Ishikawa (cell line): ENCODE measurements around the gene PKMYT1.

Source experiments
- CEBPB ChIP-seq: IDR thresholded peaks from 2 replicates; pipeline ENCODE4 v1.6.1; 2012
- CREB1 ChIP-seq: IDR thresholded peaks from 2 replicates; pipeline ENCODE4 v1.6.1; 2012; ENCODE audit warnings: low read depth
- EGR1 ChIP-seq: IDR thresholded peaks from 2 replicates; pipeline ENCODE4 v1.6.1; 2012
- EP300 ChIP-seq: IDR thresholded peaks from 2 replicates; pipeline ENCODE4 v1.6.1; 2012; ENCODE audit warnings: borderline replicate concordance
- NFIC ChIP-seq: IDR thresholded peaks from 2 replicates; pipeline ENCODE4 v1.6.1; 2012
- RAD21 ChIP-seq: IDR thresholded peaks from 2 replicates; pipeline ENCODE4 v1.6.1; 2012; ENCODE audit warnings: low read depth
- TAF1 ChIP-seq: IDR thresholded peaks from 2 replicates; pipeline ENCODE4 v1.6.1; 2012; ENCODE audit warnings: low read depth, mild to moderate bottlenecking
- TEAD4 ChIP-seq: IDR thresholded peaks from 2 replicates; pipeline ENCODE4 v1.6.1; 2012
- TF ChIP-seq, protein P1 (sequence below): IDR thresholded peaks from 2 replicates; pipeline ENCODE4 v1.6.1; 2012
- TF ChIP-seq, protein P2 (sequence below): IDR thresholded peaks from 2 replicates; pipeline ENCODE4 v1.6.1; 2012

DNA sequence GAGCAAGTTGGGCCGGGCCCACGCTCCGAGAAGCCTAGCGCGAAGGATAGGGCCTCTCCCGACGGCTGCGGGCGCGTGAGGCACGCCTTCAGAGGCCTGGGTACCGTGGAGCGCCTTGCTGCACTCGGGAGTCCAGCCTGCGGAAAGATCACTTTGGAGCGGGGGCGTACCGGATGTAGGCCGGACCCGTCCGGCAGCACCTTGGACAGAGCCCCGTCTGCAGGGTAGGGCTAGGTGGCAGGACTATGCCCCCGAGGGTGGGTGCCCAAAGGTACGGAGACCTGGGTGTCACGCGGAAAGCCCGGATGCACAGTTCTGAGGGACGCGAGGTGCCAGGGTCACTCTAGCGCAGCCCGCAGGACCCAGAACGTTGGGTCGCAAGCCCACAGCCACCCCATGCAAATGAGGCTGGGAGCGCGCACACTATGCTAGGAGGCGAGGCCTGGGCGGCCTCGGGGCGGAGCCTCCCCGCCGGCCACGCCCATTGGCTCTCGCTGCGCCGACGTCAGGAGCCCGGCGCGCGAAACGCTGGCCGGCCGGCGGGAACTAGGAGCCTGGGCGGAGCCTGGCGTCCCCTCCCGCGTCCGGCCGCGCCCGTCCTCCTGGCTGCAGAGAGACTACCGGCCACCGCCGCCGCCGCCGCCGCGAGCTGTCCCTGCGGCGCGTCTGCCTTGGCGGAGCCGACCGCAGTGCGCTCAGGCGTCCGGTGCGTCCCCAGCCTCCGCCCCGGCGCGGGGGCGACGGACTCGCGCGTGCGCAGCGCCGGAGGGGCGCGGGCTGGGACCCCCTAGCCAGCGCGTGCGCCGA, 11.3 kb downstream of the PKMYT1 start, which contains the start of gene PAQR4:
- no peak for TF ChIP-seq CREB1
- peak; percentile 99 for TF ChIP-seq EGR1
- TF ChIP-seq CEBPB, result no peak
- TF ChIP-seq, protein P1, sequence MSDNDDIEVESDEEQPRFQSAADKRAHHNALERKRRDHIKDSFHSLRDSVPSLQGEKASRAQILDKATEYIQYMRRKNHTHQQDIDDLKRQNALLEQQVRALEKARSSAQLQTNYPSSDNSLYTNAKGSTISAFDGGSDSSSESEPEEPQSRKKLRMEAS, result peak; percentile 76
- no peak; the same call in 1 of the 2 replicates for TF ChIP-seq TEAD4
- peak; percentile 45; the same call in 1 of the 2 replicates for TF ChIP-seq TAF1
- TF ChIP-seq NFIC, result no peak
- TF ChIP-seq, protein P2, sequence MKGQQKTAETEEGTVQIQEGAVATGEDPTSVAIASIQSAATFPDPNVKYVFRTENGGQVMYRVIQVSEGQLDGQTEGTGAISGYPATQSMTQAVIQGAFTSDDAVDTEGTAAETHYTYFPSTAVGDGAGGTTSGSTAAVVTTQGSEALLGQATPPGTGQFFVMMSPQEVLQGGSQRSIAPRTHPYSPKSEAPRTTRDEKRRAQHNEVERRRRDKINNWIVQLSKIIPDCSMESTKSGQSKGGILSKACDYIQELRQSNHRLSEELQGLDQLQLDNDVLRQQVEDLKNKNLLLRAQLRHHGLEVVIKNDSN, result no peak
- no peak for TF ChIP-seq RAD21
- TF ChIP-seq EP300, result no peak
